Body of pancreas (tissue), 4 donors: ENCODE measurements around the gene ADAMTSL2.

ENCODE experiments used
- POLR2A ChIP-seq, 3 donors: fragments of 450-650 bp; IDR thresholded peaks; one replicate each; pipeline ENCODE4 v1.6.1; 2016; ENCODE audit warnings: antibody characterized with exemption in 3 of 3, mild to moderate bottlenecking in 2 of 3
- TF ChIP-seq, protein P1 (sequence below), 7 experiments: fragments of 450-650 bp in 4 of 7; fragments of 200-600 bp in 3 of 7; sonication (generic) in 3 of 7; IDR thresholded peaks; one replicate each; pipeline ENCODE4 v1.5.1; 2016 to 2019; ENCODE audit warnings: antibody characterized with exemption in 7 of 7

DNA sequence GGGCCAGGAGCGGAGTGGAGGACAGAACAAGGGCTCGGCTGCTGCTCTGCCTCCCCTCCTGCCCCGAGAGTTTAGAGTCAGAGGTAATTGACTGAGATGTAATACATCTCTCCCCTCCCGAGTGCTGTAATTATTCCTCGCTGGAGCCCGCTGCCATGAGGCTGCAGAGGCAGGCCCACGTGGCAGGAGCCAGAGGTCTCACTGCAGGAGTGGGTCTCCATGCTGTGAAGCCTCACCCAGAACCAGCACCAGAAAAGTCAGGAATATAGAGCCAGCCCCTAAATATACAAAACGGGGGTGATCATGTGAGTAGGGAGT is 72.2 kb downstream of the ADAMTSL2 start:
- TF ChIP-seq, protein P1, sequence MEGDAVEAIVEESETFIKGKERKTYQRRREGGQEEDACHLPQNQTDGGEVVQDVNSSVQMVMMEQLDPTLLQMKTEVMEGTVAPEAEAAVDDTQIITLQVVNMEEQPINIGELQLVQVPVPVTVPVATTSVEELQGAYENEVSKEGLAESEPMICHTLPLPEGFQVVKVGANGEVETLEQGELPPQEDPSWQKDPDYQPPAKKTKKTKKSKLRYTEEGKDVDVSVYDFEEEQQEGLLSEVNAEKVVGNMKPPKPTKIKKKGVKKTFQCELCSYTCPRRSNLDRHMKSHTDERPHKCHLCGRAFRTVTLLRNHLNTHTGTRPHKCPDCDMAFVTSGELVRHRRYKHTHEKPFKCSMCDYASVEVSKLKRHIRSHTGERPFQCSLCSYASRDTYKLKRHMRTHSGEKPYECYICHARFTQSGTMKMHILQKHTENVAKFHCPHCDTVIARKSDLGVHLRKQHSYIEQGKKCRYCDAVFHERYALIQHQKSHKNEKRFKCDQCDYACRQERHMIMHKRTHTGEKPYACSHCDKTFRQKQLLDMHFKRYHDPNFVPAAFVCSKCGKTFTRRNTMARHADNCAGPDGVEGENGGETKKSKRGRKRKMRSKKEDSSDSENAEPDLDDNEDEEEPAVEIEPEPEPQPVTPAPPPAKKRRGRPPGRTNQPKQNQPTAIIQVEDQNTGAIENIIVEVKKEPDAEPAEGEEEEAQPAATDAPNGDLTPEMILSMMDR (IDR thresholded peaks at IDR 0.05) = no peak
- TF ChIP-seq POLR2A (IDR thresholded peaks at IDR 0.05) = no peak
